AG09319 (cell line): ENCODE data around the gene TTC7B.

ENCODE experiments used
- DNase-seq: peaks from one replicate; pipeline ENCODE4 v3.0.0-alpha.2; 2010; ENCODE audit warnings: low read depth; ENCODE audit errors: extremely low read depth
- CTCF ChIP-seq: IDR thresholded peaks from 2 replicates; pipeline ENCODE4 v1.5.1; 2011; ENCODE audit warnings: low read depth, mild to moderate bottlenecking, inconsistent platforms, low read length, moderate library complexity

TTC7B gene

DNA sequence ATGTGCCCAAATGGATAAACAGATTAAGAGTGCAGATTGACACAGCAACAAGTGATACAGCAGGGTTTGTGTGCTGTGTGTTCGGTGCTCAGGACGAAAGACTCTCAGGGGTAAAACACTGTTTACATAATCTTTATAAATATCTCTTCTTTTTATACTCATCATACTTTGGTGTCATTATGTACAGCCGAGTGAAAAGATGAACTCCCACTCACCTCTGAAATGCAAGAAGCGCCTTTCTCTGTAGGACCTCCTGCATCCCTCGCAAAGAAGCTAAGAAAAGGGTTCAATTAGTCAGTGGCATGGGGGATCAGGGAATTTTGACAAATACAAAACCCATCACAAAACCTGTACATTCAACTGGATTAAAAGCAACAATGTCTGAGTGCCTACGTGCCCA lies 163.6 kb downstream of the TTC7B start:
- DNase-seq, result no peak
- no peak for TF ChIP-seq CTCF

- no peak for DNase-seq
- TF ChIP-seq CTCF, result no peak
Measured at GRCh38 chr14:90651976-90652560, 164.2 kb downstream of the TTC7B start.

DNA sequence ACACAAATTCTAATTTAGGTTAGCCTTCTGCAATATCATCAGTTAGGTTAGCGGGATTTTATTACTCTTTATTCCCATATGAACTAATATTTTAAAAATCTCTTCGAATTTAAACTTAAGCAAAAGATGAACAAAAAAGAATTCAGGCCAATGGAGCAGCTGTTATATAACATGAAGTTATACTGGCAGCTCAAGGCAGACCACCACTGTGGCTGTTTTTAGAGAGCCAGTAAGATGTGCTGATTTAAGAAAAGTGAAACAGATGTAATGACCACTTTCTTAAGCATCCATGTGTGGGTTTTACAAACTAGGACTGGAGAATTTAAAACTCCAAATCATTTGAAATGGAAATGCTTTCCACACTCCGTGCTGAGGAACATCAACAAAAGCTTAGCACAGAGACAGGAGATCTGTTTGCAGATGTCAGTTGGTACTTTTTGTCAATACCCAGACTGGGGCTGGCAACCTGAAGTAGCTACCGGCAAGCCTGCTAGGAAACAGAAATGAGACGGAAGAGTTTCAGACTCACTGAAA lies 164.9 kb downstream of the TTC7B start:
- no peak for DNase-seq
- no peak for TF ChIP-seq CTCF

- TF ChIP-seq CTCF, result no peak
- DNase-seq, result no peak
Measured at GRCh38 chr14:90649557-90650135, 166.6 kb downstream of the TTC7B start.

DNA sequence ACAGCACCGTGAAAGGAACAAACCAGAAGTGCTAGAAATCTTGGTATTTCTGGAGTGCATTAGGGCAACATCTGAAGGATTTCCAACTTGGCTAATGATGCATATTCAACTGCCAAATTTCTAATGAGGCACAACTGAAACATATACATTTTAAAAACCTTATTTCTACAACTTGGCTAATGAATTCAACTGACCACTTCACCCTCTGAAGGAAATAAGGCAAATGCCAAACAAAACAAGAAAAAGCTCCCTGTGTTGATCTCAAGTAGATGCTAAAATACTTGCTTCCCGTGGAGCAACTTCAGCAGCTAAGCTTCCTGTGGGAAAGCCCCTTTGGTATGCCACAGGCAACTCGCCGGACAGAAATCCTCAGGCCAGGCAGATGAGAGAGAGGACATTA lies 167.1 kb downstream of the TTC7B start:
- DNase-seq, result peak; percentile 41
- no peak for TF ChIP-seq CTCF

DNA sequence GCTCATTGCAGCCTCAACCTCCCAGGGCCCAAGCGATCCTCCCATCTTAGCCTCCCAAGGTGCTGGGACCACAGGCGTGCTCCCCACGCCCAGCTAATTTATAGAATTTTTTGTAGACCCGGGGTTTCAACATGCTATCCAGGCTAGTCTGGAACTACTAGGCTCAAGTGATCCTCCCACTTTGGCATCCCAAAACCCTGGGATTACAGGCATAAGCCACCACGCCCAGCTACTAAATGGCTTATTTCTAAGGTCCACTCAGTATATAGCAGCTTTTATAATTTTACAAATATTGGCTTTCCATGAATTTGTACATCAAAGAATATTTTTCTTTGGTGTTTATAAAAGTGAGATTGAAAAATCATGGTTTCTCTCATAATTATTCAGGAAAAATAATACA lies 167.8 kb downstream of the TTC7B start:
- DNase-seq, result no peak
- no peak for TF ChIP-seq CTCF

- TF ChIP-seq CTCF, result no peak
- DNase-seq, result no peak
Measured at GRCh38 chr14:90647473-90648005, 168.7 kb downstream of the TTC7B start.
